ENCODE results near the gene PLOD2.

The PLOD2 gene

GRCh38 chr3:146170591-146170990 lies 9.6 kb upstream of the PLOD2 start:
- no peak overlapping the region for H3K4me3 ChIP-seq (replicated peaks; ENCODE audit: insufficient read depth, low read length)
- DNase-seq (ENCODE audit: low read depth in 1 of 2, low spot score in 1 of 2): no peak
- H3K27me3 ChIP-seq (ENCODE audit: insufficient read depth, poor library complexity, severe bottlenecking): no peaks in the 10 kb centered on the region
- TF ChIP-seq GABPA (IDR thresholded peaks at IDR 0.05; ENCODE audit: low read depth) (no peak), POLR2AphosphoS5 (IDR thresholded peaks at IDR 0.05; ENCODE audit: low read depth) (no peak), CTCF (IDR thresholded peaks at IDR 0.05; ENCODE audit: insufficient read depth, low read length) (no peak), SPI1 (IDR thresholded peaks at IDR 0.05; ENCODE audit: borderline replicate concordance, low read depth) (no peak), REST (IDR thresholded peaks at IDR 0.05; ENCODE audit: insufficient replicate concordance, low read depth) (no peak)
- H3K27ac ChIP-seq (replicated peaks): no peak overlapping the region

DNA sequence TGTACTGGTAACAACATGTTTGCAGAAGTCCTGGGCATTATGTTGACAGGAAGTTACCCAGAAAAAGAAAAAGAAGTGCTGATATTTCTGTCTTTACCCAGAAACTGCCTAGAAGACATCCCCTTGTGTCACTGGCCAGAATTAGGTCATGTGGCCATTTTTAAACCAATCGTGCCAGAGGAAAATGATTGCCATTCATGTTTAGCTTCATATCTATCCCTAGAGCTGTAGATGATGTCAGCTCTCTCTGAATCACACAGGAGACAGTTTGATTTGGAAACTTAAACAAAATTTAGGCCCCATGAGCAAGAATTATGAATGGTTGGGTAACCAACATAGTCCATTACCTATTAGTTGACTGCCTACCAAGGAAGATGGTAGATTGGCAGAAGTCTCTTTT lies 8.9 kb upstream of the PLOD2 start:
- TF ChIP-seq REST (IDR thresholded peaks at IDR 0.05; ENCODE audit: insufficient replicate concordance, low read depth) (no peak), POLR2AphosphoS5 (IDR thresholded peaks at IDR 0.05; ENCODE audit: low read depth) (no peak), GABPA (IDR thresholded peaks at IDR 0.05; ENCODE audit: low read depth) (no peak), CTCF (IDR thresholded peaks at IDR 0.05; ENCODE audit: insufficient read depth, low read length) (no peak), SPI1 (IDR thresholded peaks at IDR 0.05; ENCODE audit: borderline replicate concordance, low read depth) (no peak)
- Histone ChIP-seq H3K4me3 (replicated peaks; ENCODE audit: insufficient read depth, low read length) (no peak overlapping the region), H3K27ac (replicated peaks) (no peak overlapping the region), H3K27me3 (ENCODE audit: insufficient read depth, poor library complexity, severe bottlenecking) (no peaks in the 10 kb centered on the region)
- no peak for DNase-seq (ENCODE audit: low read depth in 1 of 2, low spot score in 1 of 2)

DNA sequence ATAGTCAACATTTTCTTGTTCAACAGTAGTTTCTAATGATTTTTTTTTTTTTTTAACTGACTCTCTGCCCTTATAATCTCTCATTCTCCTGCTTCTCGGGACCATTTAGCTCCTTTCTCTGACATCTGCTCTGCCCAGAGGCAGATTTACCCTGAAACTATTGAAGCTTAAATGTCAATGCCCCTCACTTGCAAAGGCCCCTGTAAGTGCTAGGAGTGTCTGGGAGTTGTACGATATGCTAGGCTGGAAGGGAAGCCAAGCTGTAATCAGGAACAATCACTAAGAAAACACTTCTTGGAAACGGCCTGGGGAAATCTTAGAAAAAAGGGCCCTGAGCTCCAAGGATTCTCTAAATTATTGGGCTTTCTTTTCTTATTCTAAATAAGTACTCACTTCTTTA lies 5.8 kb upstream of the PLOD2 start:
- H3K4me3 ChIP-seq (replicated peaks; ENCODE audit: insufficient read depth, low read length): no peak overlapping the region
- DNase-seq (ENCODE audit: low read depth in 1 of 2, low spot score in 1 of 2): no peak
- H3K27me3 ChIP-seq (ENCODE audit: insufficient read depth, poor library complexity, severe bottlenecking): peaks cover 9% of the 10 kb centered on the region
- TF ChIP-seq REST (IDR thresholded peaks at IDR 0.05; ENCODE audit: insufficient replicate concordance, low read depth) (no peak), GABPA (IDR thresholded peaks at IDR 0.05; ENCODE audit: low read depth) (no peak), CTCF (IDR thresholded peaks at IDR 0.05; ENCODE audit: insufficient read depth, low read length) (no peak), POLR2AphosphoS5 (IDR thresholded peaks at IDR 0.05; ENCODE audit: low read depth) (no peak), SPI1 (IDR thresholded peaks at IDR 0.05; ENCODE audit: borderline replicate concordance, low read depth) (no peak)
- no peak overlapping the region for H3K27ac ChIP-seq (replicated peaks)

All from HL-60 (cell line).